H1 (cell line): Measurements from ENCODE around the gene DIP2C. TPM values are rescaled to one million over a fixed set of nuclear protein-coding genes. Genes with fewer than 3 reads are reported as not detected.

Experiments
- CTCF ChIA-PET: fragments of 300-600 bp; sonication (Branson Sonifier 250); formaldehyde crosslinking; loops from one replicate; lab custom pipeline; 2021; ENCODE audit not compliant: partially characterized antibody; lab: Charles Lee
- POLR2A ChIA-PET: fragments of 300-600 bp; sonication (Branson Sonifier 250); formaldehyde crosslinking; loops from one replicate; lab custom pipeline; 2021; ENCODE audit warnings: inconsistent platforms; ENCODE audit not compliant: partially characterized antibody; lab: Charles Lee
- DNase-seq, 2 experiments: peaks; one replicate each; pipeline versions ENCODE4 v3.0.0 to v3.0.0-alpha.2; 2010 to 2022; ENCODE audit warnings: low spot score in 2 of 2, low read depth in 1 of 2, mixed read lengths in 1 of 2
- FAIRE-seq: peaks from 2 replicates; lab custom pipeline; 2011; peaks lifted over from hg19 to GRCh38; lab: Jason Lieb, UNC
- H2AFZ ChIP-seq: 2 replicates; pipeline ENCODE4 v1.8.1; 2012; ENCODE audit warnings: low read length, inconsistent platforms
- H2AK5ac ChIP-seq: 2 replicates; pipeline ENCODE4 v1.6.1; 2013; ENCODE audit warnings: low read depth, low read length
- H2BK120ac ChIP-seq: replicated peaks from 2 replicates; pipeline ENCODE3; 2013; ENCODE audit warnings: low read depth, low read length, inconsistent platforms
- H2BK12ac ChIP-seq: 2 replicates; pipeline ENCODE4 v1.6.1; 2013; ENCODE audit warnings: low read depth, low read length
- H2BK15ac ChIP-seq: 2 replicates; pipeline ENCODE4 v1.6.1; 2013; ENCODE audit warnings: low read length
- H2BK20ac ChIP-seq: 2 replicates; pipeline ENCODE4 v1.6.1; 2013; ENCODE audit warnings: low read length
- H2BK5ac ChIP-seq: 2 replicates; pipeline ENCODE4 v1.6.1; 2013; ENCODE audit warnings: low read depth, low read length
- H3K14ac ChIP-seq: 2 replicates; pipeline ENCODE4 v1.6.1; 2013; ENCODE audit warnings: inconsistent platforms; ENCODE audit not compliant: insufficient read length
- H3K18ac ChIP-seq: 2 replicates; pipeline ENCODE4 v1.6.1; 2013; ENCODE audit warnings: low read length; ENCODE audit errors: extremely low read depth
- H3K23ac ChIP-seq: 2 replicates; pipeline ENCODE4 v1.6.1; 2013; ENCODE audit warnings: inconsistent platforms; ENCODE audit not compliant: insufficient read length
- H3K23me2 ChIP-seq: 2 replicates; pipeline ENCODE4 v1.6.1; 2013; ENCODE audit warnings: low read depth, low read length
- H3K27ac ChIP-seq: 2 replicates; pipeline ENCODE4 v1.6.1; 2011; ENCODE audit warnings: low read depth, low read length, inconsistent platforms
- H3K27me3 ChIP-seq, 4 experiments: replicated peaks in 1 of 4; 1 replicate in 1 of 4; 2 replicates in 3 of 4; pipeline versions ENCODE4 v1.6.1 to v1.8.1; 2011 to 2013; ENCODE audit warnings: low read length in 3 of 4, mild to moderate bottlenecking in 3 of 4, inconsistent platforms in 2 of 4, mixed read lengths in 2 of 4, moderate library complexity in 1 of 4; ENCODE audit not compliant: control insufficient read depth in 3 of 4, insufficient read depth in 3 of 4; ENCODE audit errors: extremely low read depth in 1 of 4
- H3K36me3 ChIP-seq, 4 experiments: 2 replicates each; pipeline versions ENCODE4 v1.6.1 to v1.8.1; 2011 to 2013; ENCODE audit warnings: mild to moderate bottlenecking in 4 of 4, low read length in 3 of 4, moderate library complexity in 2 of 4, control low read depth in 1 of 4, inconsistent platforms in 1 of 4; ENCODE audit not compliant: insufficient read depth in 4 of 4, control insufficient read depth in 2 of 4
- H3K4ac ChIP-seq: replicated peaks from 2 replicates; pipeline ENCODE3; 2013; ENCODE audit warnings: low read length, low read depth, mixed read lengths, inconsistent platforms; ENCODE audit not compliant: insufficient read length
- H3K4me1 ChIP-seq, 4 experiments: replicated peaks in 1 of 4; 1 replicate in 1 of 4; 2 replicates in 3 of 4; pipeline versions ENCODE4 v1.6.1 to v1.8.1; 2011 to 2013; ENCODE audit warnings: low read length in 3 of 4, inconsistent platforms in 2 of 4, mixed read lengths in 1 of 4; ENCODE audit not compliant: insufficient read depth in 4 of 4, control insufficient read depth in 3 of 4
- H3K4me2 ChIP-seq, 2 experiments: 2 replicates each; pipeline versions ENCODE4 v1.6.1 to v1.8.1; 2011 to 2013; ENCODE audit warnings: low read depth in 2 of 2, low read length in 2 of 2, control low read depth in 1 of 2, inconsistent platforms in 1 of 2, mild to moderate bottlenecking in 1 of 2; ENCODE audit not compliant: insufficient read depth in 1 of 2
- H3K4me3 ChIP-seq, 4 experiments: fragments of 200-600, 300-600 bp in 1 of 4; sonication (generic), shearing (Covaris generic), sonication (Bioruptor Twin) in 1 of 4; 2 replicates each; pipeline versions ENCODE4 v1.5.1 to v1.8.1; 2011 to 2016; ENCODE audit warnings: low read length in 4 of 4, low read depth in 3 of 4, control low read depth in 2 of 4, inconsistent platforms in 2 of 4, mild to moderate bottlenecking in 2 of 4, mixed read lengths in 1 of 4, moderate library complexity in 1 of 4; ENCODE audit not compliant: insufficient read depth in 2 of 4; ENCODE audit errors: extremely low read depth in 1 of 4
- H3K56ac ChIP-seq: replicated peaks from 2 replicates; pipeline ENCODE3; 2013; ENCODE audit warnings: low read depth, mild to moderate bottlenecking, mixed read lengths, low read length, inconsistent platforms; ENCODE audit not compliant: insufficient read length
- H3K79me1 ChIP-seq: 2 replicates; pipeline ENCODE4 v1.6.1; 2013; ENCODE audit warnings: low read depth, low read length, control low read depth
- H3K79me2 ChIP-seq, 2 experiments: 2 replicates each; pipeline versions ENCODE4 v1.6.1 to v1.8.1; 2012 to 2013; ENCODE audit warnings: low read length in 2 of 2, mild to moderate bottlenecking in 2 of 2, inconsistent platforms in 1 of 2; ENCODE audit not compliant: insufficient read depth in 2 of 2, control insufficient read depth in 1 of 2
- H3K9ac ChIP-seq, 4 experiments: replicated peaks in 1 of 4; 1 replicate in 1 of 4; 2 replicates in 3 of 4; pipeline versions ENCODE4 v1.6.1 to v1.8.1; 2011 to 2013; ENCODE audit warnings: low read depth in 3 of 4, low read length in 3 of 4, control low read depth in 2 of 4, mild to moderate bottlenecking in 2 of 4, moderate library complexity in 2 of 4, inconsistent platforms in 1 of 4; ENCODE audit errors: extremely low read depth in 1 of 4
- H3K9me3 ChIP-seq, 2 experiments: 2 replicates each; pipeline versions ENCODE4 v1.6.1 to v1.8.1; 2012 to 2013; ENCODE audit warnings: mild to moderate bottlenecking in 2 of 2, moderate library complexity in 2 of 2, control low read depth in 1 of 2, inconsistent platforms in 1 of 2, low read depth in 1 of 2, low read length in 1 of 2, mixed read lengths in 1 of 2; ENCODE audit not compliant: insufficient read depth in 2 of 2
- H4K20me1 ChIP-seq, 2 experiments: replicated peaks in 1 of 2; 2 replicates each; pipeline versions ENCODE3 to v1.8.1; 2011 to 2013; ENCODE audit warnings: inconsistent platforms in 2 of 2, low read length in 2 of 2, mild to moderate bottlenecking in 1 of 2; ENCODE audit not compliant: insufficient read depth in 2 of 2, control insufficient read depth in 1 of 2
- H4K5ac ChIP-seq: 2 replicates; pipeline ENCODE4 v1.6.1; 2013; ENCODE audit warnings: low read length, low read depth, mixed read lengths, inconsistent platforms; ENCODE audit not compliant: insufficient read length
- H4K8ac ChIP-seq: 2 replicates; pipeline ENCODE4 v1.8.0; 2013; ENCODE audit warnings: mild to moderate bottlenecking, moderate library complexity, low read length, inconsistent platforms; ENCODE audit not compliant: insufficient read depth; ENCODE audit errors: extremely low read depth
- H4K91ac ChIP-seq: replicated peaks from 2 replicates; pipeline ENCODE3; 2013; ENCODE audit warnings: low read length, mixed read lengths, inconsistent platforms; ENCODE audit not compliant: insufficient read length
- CBX5 ChIP-seq: fragments of 300-800, 300-1000 bp; sonication (generic); IDR thresholded peaks from 2 replicates; pipeline ENCODE4 v1.7.1; 2016; ENCODE audit warnings: antibody characterized with exemption, low read length, low read depth
- CHD2 ChIP-seq: IDR thresholded peaks from 2 replicates; pipeline ENCODE4 v1.6.1; 2012; ENCODE audit warnings: low read length, improper control_type of control experiment
- RFX5 ChIP-seq: IDR thresholded peaks from 2 replicates; pipeline ENCODE4 v1.6.1; 2011; ENCODE audit warnings: low read depth, low read length, improper control_type of control experiment, borderline replicate concordance
- SP1 ChIP-seq: IDR thresholded peaks from 2 replicates; pipeline ENCODE4 v1.6.1; 2011; ENCODE audit warnings: low read depth, low read length
- SP4 ChIP-seq: IDR thresholded peaks from 2 replicates; pipeline ENCODE4 v1.6.1; 2012; ENCODE audit warnings: low read length, inconsistent platforms
- SRF ChIP-seq: IDR thresholded peaks from 2 replicates; pipeline ENCODE4 v1.6.1; 2011; ENCODE audit warnings: mild to moderate bottlenecking, low read depth, low read length, moderate library complexity
- TAF1 ChIP-seq: IDR thresholded peaks from 2 replicates; pipeline ENCODE4 v1.6.1; 2011; ENCODE audit warnings: mild to moderate bottlenecking, low read depth, low read length
- WGBS, 2 experiments: shearing (Covaris generic) in 1 of 2; methylation state at CpG; one replicate each; pipeline versions ENCODE4 v1.1.6 to v1.1.7; 2013 to 2015; ENCODE audit warnings: low lambda C conversion rate in 2 of 2, mixed read lengths in 2 of 2, inconsistent platforms in 1 of 2, low coverage in 1 of 2, missing lambda C conversion rate in 1 of 2; ENCODE audit not compliant: insufficient replicate concordance in 2 of 2, insufficient coverage in 1 of 2, insufficient read length in 1 of 2; ENCODE audit errors: extremely low coverage in 1 of 2, missing lambda C conversion rate in 1 of 2; 5-methylcytosine and 5-hydroxymethylcytosine counted together
- polyA plus RNA-seq, 7 experiments: library from polyadenylated mRNA; depleted of rRNA in 3 of 7; stranded (reverse) in 5 of 7; unstranded in 2 of 7; fragments of >200 nt in 5 of 7; fragments of 200-250 nt in 2 of 7; gene quantifications; 1 replicate in 5 of 7; 2 replicates in 1 of 7; 4 replicates in 1 of 7; pipeline versions ENCODE4 v1.2.1 to v1.2.3, GENCODE V29; 2011 to 2013; ENCODE audit warnings: missing spikeins in 2 of 7, mixed read lengths in 2 of 7
- total RNA-seq: library from RNA; stranded (reverse); fragmentation: NEBNext Ultra II Directional; extraction: Animal tissue kit (Norgen Biotek cat#: 25700); gene quantifications from 2 replicates; pipeline ENCODE4 v1.2.1, GENCODE V29; 2021
- TF ChIP-seq, protein P1 (sequence below), 3 experiments: IDR thresholded peaks; 1 replicate in 2 of 3; 2 replicates in 1 of 3; pipeline versions ENCODE4 v1.5.1 to v1.6.1; 2011; ENCODE audit warnings: low read length in 3 of 3, mild to moderate bottlenecking in 3 of 3, inconsistent platforms in 2 of 3, low read depth in 1 of 3, moderate library complexity in 1 of 3; ENCODE audit not compliant: insufficient read depth in 1 of 3; ENCODE audit errors: control extremely low read depth in 1 of 3
- TF ChIP-seq, protein P2 (sequence below): IDR thresholded peaks from 2 replicates; pipeline ENCODE4 v1.6.1; 2011; ENCODE audit warnings: low read length, improper control_type of control experiment

Gene DIP2C
- total and polyA plus RNA-seq, 2 of the 8 experiments (the other 6 are each of a cell fraction or from before 2014, with no cell fraction given) = 3.8 to 9.3 TPM

DNA sequence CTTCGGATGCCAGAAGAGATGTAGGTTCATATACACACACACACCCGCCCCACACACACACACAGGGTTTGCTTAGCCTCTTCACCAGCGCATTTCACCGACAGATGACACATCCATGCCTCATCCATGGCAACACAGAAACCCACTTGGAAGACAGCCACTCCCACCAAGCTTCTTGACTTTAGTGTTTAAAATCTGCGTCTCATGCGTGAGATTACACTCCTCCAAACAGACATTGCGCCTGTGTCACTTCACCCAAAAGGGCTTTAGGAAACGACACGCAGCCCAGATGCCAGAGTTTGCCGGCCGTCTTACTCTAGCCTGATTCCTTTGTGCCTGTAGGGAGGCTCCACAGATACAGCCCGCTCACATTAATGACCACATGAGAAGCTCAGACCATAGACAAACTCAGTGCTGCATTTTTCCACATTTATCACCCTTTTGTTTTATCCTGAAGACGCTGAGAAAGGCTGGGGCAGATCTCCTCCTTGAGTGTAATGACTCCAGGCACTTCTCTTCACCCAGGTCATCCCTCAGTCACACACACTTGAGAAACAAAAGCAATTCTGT is 73.8 kb downstream of the DIP2C start:
- Histone ChIP-seq H3K4me1 (peaks cover 0 to 24% (median 6%) of the 10 kb centered on the region in 4 experiments; a peak in 4 of 7 replicates), H2BK15ac (no peak overlapping the region), H3K27ac (no peak overlapping the region), H2BK5ac (no peak overlapping the region), H3K23ac (no peak overlapping the region), H3K79me2 (peaks cover 0 to 12% of the 10 kb centered on the region in 2 experiments; a peak in 1 of 4 replicates), H3K56ac (peak overlapping the region; percentile 73), H4K8ac (no peak overlapping the region), H3K36me3 (no peaks in the 10 kb centered on the region), H4K5ac (no peak overlapping the region), H3K18ac (no peak overlapping the region), H3K23me2 (no peaks in the 10 kb centered on the region), H3K14ac (no peak overlapping the region), H4K91ac (no peak overlapping the region), H3K27me3 (no peaks in the 10 kb centered on the region), H3K79me1 (peaks cover 9% of the 10 kb centered on the region), H2BK12ac (no peak overlapping the region), H3K9me3 (no peaks in the 10 kb centered on the region), H3K9ac (no peak overlapping the region), H3K4me3 (no peak overlapping the region), H3K4ac (no peak overlapping the region), H3K4me2 (no peak overlapping the region), H4K20me1 (peaks cover 5 to 12% of the 10 kb centered on the region in 2 experiments), H2AFZ (no peak overlapping the region), H2BK20ac (no peak overlapping the region), H2BK120ac (no peak overlapping the region), H2AK5ac (no peak overlapping the region; the same call in 1 of the 2 replicates)
- POLR2A ChIA-PET = no interaction called here
- CTCF ChIA-PET = interaction anchor here (1.3 kb wide), 1 partner anchor 167 kb away, joined by 3 read pairs; no protein-coding TSS in a partner anchor
- FAIRE-seq = no peak
- WGBS, 2 experiments = 89% methylated on average over 13 of the region's 13 CpGs; no CpG with 5 or more reads in 1 of the 2 experiments
- no peak for DNase-seq
- TF ChIP-seq RFX5 = no peak
- TF ChIP-seq SP4 = no peak
- TF ChIP-seq CBX5 = no peak
- TF ChIP-seq, protein P1, sequence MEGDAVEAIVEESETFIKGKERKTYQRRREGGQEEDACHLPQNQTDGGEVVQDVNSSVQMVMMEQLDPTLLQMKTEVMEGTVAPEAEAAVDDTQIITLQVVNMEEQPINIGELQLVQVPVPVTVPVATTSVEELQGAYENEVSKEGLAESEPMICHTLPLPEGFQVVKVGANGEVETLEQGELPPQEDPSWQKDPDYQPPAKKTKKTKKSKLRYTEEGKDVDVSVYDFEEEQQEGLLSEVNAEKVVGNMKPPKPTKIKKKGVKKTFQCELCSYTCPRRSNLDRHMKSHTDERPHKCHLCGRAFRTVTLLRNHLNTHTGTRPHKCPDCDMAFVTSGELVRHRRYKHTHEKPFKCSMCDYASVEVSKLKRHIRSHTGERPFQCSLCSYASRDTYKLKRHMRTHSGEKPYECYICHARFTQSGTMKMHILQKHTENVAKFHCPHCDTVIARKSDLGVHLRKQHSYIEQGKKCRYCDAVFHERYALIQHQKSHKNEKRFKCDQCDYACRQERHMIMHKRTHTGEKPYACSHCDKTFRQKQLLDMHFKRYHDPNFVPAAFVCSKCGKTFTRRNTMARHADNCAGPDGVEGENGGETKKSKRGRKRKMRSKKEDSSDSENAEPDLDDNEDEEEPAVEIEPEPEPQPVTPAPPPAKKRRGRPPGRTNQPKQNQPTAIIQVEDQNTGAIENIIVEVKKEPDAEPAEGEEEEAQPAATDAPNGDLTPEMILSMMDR (IDR thresholded peaks at IDR 0.05; ENCODE audit: control extremely low read depth in 1 of 3, insufficient read depth in 1 of 3, low read depth in 1 of 3, low read length in 3 of 3) = no peak
- no peak for TF ChIP-seq CHD2
- no peak for TF ChIP-seq TAF1
- TF ChIP-seq, protein P2, sequence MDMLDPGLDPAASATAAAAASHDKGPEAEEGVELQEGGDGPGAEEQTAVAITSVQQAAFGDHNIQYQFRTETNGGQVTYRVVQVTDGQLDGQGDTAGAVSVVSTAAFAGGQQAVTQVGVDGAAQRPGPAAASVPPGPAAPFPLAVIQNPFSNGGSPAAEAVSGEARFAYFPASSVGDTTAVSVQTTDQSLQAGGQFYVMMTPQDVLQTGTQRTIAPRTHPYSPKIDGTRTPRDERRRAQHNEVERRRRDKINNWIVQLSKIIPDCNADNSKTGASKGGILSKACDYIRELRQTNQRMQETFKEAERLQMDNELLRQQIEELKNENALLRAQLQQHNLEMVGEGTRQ = no peak
- no peak for TF ChIP-seq SP1
- TF ChIP-seq SRF = no peak
